Activated CD4-positive, alpha-beta T cell treated with anti-CD3 and anti-CD28 coated beads, Interleukin-2, Interleukin-4, amounts not matched to agents 100 ng/mL and 50 ng/mL, durations not matched to agents 16 hours and 8 hours (primary cell): Measurements from ENCODE around the gene GMCL1.
"Not testable (repeated sequence)": the region's sequence is repeated elsewhere in the genome, so short reads cannot be mapped to it uniquely, and the experiment has no call there.

Experiments used
- DNase-seq: peaks from one replicate; pipeline ENCODE4 v3.0.0-alpha.2; 2020; ENCODE audit warnings: low spot score

Gene GMCL1

DNA sequence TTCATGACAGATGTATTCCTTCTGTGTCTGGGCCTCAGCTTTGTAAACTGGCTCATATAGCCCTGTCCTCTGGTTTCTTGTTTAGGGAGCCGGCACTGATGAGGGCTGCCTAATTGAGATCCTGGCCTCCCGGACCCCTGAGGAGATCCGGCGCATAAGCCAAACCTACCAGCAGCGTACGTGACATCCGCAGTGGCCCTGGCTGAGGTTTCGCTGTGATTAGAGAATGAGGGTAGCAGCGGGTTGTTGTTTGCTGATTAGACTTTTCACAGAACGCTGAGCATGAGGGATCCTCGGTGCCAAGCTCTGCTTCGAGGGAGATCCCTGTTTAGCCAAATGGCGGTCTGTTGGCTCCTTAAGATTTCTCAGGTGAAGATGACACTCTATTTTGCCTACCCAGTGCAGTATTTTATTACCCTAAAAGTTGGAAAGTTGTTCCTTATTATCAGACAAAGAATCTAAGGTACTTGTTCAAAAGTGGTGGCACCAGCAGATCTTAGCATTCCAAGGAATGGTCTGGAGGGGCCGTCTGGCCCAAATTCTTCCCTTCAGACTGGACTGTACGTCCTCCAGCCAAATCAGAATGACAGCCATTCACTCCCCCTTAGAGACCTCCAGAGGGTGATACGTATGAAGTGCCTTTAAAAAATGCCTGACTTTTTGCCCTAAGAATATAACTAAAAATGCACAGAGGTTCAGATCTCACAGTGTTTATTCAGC lies 21.5 kb upstream of the GMCL1 start:
- DNase-seq: no peak

DNA sequence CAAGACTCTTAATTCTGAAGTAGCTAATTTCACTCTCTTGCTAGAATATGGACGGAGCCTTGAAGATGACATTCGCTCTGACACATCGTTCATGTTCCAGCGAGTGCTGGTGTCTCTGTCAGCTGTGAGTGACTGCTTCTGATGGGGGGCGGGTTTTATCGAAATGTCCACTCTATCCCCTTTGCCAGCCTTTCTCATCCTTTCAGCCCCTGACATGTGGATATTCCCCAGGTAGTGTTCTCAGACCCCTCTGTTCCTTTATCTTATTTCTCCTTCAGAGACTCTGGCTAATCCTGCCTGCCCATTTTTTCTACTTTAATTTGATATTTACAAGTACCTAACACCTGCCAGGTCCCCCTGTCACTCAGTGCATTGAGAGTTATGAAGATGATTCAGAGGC lies 18.9 kb upstream of the GMCL1 start:
- DNase-seq: no peak

DNA sequence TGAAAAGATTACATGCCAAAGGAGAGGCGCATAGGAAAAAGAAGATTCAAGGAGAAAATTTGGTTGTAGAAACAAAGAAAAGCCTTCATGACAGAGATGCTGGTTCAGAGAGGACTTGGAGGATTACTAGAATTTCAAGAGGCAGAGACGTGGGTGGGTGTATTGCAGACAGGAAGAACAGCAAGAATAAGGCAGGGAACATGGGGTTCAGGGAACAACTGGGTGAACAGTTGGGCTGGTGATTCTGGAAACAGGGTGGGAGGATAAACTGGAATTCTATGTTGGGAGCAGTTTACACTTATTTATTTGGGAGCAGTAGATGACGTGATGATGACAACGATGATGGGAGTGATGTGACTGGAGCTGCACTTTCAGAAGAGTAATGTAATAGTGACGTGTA lies 18.4 kb upstream of the GMCL1 start:
- no peak for DNase-seq

DNA sequence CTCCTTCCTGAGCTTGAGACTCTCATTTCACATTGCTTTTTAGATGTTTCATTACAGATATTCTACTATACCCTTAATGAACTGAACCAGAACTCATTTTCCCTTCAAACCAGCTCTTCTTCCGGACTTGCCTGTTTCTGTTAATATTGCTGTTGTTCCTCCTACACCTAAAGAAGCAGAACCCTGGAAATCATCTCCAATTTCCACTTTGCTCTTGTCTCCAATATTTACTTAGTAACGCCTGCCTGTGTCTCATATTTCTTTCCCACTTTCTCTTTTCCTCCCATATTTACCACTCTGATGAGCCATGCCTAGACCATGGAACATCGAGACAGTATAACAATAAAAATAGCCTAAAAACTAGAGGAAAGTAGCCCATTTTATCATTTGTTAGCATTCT lies 17.9 kb upstream of the GMCL1 start:
- DNase-seq: no peak

GRCh38 chr2:69815717-69816116 lies 13.7 kb upstream of the GMCL1 start:
- no peak for DNase-seq

DNA sequence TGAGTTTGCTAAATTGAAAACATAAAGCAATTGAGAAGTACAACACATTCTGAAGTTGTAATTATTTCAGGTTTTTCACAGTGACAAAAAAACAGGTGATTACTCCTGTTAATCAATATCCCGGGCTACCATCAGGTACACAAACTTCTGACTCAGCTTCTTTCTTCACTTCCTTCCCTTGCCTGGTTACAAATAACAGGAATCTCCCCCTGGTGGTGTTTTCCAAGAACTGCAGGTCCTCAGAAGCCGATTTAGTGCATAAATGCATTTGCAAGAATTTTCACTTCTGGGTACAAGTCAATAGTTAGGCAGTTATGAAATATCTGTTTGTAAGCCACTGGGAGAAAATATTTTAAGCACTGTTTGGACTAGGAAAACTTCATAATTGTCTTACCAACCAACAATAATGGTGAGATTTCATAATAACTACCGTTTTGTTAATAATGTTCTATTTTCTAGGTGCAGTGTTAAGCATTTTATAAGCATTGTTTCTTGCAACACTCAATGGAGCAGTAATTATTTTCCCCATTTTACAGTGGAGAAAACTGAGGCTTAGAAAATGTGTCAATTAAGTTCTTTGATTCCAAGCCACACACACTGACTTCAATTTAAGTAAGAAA lies 12.4 kb upstream of the GMCL1 start:
- peak; percentile 89 for DNase-seq

GRCh38 chr2:69817729-69818501 lies 11.5 kb upstream of the GMCL1 start:
- no peak for DNase-seq

GRCh38 chr2:69827796-69828540 lies 1.5 kb upstream of the GMCL1 start:
- DNase-seq: no peak

- DNase-seq: no peak
Measured at GRCh38 chr2:69828938-69829255, 563 bp upstream of the GMCL1 start.

GRCh38 chr2:69830045-69830905 lies 815 bp downstream of the GMCL1 start:
- DNase-seq: peak; percentile 52

DNA sequence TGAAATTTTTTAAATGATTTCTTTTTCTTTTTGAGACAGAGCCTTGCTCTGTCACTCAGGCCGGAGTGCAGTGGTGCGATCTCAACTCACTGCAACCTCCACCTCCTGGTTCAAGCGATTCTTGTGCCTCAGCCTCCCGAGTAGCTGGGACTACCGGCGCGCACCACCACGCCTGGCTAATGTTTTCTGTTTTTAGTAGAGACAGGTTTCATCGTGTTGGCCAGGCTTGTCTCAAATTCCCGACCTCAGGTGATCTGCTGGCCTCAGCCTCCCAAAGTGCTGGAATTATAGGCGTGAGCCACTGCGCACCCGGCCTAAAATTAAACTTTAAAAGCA lies 1.4 kb downstream of the GMCL1 start:
- DNase-seq: not testable (repeated sequence)

DNA sequence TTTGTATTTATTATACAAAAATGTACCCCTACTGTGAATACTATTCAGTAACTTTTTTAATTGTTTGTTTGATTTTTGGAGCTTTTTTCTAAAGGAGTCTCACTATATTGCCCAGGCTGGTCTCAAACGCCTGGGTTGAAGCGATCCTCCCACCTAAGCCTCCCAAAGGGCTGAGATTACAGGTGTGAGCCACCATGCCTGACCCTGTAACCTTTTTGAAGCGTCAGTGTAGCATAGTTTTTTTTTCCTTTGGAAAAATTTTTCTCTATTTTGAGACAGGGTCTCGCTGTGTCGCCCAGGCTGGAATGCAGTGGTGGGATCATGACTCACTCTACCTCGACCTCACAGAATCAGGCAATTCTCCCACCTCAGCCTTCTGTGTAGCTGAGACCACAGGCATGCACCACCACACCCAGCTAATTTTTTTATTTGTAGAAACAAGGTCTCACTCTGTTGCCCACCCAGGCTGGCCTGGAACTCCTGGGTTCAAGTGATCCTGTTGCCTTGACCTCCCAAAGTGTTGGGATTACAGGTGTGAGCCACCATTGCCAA lies 2.0 kb downstream of the GMCL1 start:
- DNase-seq: no peak

DNA sequence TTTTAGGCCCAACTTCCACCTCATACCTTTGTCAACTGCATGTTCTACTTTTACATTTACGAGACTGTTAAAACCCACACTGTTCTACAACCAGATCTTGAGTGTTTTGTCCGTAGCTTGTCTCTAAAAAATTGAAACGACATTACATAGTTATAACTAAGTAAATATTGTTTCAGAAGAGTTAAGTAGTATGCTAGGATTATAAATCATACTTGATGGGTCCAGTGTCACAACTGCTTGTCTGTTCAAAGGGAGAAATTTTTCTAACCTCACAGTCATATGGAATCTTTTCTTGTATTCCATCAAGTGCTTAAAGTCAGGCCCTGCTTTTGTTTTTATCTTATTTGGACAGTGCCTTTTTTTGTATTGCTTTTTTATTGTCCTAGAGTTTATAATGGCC lies 4.3 kb downstream of the GMCL1 start:
- no peak for DNase-seq

DNA sequence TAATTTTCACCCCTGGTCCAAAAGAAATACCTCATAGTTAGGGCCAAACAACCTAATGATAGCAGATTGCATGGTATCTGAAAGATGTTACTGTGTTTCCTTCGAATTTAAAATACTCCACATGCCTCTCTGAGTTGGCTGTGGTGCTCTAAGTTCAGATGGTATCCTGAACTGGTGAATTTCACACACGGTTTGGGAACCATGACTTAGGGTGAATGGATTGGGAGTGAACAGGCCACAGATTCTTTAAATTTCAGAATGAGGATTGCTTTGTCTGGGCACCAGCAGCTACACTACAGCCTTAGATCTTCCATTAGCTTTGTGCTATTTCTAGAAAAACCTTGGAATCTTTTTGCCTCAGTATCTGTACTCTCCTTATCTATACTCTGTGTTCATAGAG lies 6.2 kb downstream of the GMCL1 start:
- no peak for DNase-seq

- peak; percentile 7 for DNase-seq
Measured at GRCh38 chr2:69836316-69836715, 6.9 kb downstream of the GMCL1 start.

GRCh38 chr2:69837533-69837932 lies 8.1 kb downstream of the GMCL1 start:
- peak; percentile 21 for DNase-seq

GRCh38 chr2:69843993-69844392 lies 14.5 kb downstream of the GMCL1 start:
- no peak for DNase-seq

GRCh38 chr2:69844560-69844959 lies 15.1 kb downstream of the GMCL1 start:
- DNase-seq: no peak

DNA sequence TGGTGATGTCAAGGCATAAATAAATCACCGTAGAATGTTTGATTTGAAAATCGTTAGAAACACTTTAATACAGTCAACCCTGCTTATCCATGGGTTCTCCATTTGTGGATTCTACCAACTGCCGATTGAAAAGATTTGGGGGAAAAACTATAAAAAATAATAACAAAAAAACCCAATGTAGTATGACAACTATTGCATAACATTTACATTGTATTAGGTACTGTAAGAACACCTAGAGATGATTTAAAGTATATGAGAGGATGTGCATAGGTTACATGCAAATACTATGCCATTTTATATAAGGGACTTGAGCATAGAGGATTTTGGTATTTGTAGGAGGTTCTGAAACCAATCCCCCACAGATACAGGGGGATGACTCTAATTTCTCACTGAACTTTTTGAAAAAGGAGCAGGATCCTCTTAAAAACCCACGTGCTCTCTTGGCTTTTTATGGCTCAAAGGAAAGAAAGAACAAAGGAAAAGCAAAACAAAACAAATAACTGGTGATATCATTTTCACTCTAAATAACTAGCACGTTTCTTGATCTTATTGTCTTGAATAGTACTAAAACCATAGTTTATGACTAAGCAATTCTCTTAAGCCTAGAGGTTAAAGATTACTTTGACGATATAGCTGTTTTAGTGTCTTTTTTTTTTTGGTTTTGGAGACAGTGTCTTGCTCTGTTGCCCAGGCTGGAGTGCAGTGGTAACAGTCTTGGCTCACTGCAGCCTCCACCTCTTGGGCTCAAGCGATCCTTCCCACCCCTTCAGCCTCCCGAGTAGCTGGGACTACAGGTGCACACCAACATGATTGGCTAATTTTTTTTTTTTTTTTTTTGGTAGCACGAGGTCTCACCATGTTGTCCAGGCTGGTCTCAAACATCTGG lies 17.0 kb downstream of the GMCL1 start:
- no peak for DNase-seq

DNA sequence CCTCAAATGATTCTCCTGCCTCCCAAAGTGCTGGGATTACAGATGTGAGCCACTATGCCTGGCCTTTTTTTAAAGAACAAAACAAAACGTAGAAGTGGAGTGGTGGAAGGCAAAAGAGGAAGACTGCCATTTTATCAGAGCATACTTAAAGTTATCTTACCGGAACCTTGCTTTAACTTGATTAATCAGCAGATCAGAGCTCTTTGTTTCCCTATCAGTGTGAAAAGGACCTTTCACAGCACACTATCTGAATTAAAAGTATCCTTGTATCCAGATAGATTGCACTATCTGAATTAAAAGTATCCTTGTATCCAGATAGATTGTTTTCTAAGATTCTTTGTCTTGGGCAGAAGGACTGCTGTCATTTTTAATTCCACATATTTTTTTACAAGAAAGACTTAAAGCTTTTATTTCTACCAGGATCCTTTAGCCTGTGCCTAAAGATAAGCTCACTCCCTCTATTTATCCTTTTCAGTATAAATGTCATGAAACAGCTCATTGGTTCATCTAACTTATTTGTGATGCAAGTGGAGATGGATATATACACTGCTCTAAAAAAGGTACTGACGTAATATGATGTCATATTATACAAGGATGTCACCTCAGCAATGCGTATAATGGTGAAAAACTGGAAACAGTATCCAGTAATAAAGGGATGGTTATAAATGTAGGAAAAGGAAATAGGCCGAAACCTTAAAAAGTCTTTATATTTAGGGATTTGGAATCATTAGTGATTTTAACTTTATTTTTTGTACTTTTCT lies 17.8 kb downstream of the GMCL1 start:
- no peak for DNase-seq
